ENCODE data around the gene ST3GAL2. TPM values are rescaled to one million over a fixed set of nuclear protein-coding genes. Genes with fewer than 3 reads are reported as not detected.
A peak's percentile ranks its signal among the peaks of the same experiment; 100 is the strongest.

Gene ST3GAL2
- total and polyA plus RNA-seq, 9 of the 15 experiments (the other 6 are each of a cell fraction or from before 2014, with no cell fraction given), result 1.5 to 108 (median 34.3) TPM

DNA sequence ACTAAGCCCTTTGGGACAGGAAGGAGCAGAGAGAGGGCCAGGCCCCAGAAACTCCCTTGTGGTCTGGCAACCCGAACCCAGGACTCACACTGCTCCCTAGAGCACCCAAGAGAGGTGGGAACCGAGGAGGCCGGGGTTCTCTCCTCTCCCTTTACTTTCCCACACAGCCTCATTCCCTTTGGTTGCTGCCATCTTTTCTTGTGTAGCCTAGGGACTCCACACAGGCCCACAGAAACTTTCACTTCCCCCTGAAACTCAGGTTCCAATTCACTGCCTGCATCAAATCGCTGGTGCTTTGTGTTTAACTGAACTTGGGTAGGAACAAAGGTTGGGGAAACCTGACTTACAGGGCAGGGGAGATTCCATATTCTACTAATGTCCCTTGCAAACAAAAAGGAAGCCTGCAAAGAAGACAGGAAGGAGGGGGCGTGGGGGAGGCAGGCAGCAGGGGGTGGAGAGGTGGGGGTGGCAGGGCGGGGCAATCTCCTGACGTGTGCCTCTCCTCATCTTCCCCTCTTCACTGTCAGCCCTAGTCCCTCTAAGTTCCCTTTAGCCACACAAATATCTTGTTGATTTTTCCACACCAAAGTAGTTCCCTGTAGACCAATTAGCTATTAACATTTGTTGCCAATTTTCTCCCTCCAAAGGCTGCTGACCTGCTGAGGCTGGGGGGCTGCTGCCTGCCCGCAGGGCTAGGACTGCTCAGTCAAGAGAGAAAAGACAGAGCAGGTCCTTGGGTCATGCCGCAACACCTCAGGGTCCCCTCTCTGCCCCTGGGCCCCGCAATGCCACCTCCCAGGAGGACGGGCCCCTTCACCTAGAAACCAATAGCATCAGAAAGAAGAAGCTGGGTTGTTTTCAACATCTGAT lies 8.0 kb downstream of the ST3GAL2 start (continued):
- TF ChIP-seq, protein P1, sequence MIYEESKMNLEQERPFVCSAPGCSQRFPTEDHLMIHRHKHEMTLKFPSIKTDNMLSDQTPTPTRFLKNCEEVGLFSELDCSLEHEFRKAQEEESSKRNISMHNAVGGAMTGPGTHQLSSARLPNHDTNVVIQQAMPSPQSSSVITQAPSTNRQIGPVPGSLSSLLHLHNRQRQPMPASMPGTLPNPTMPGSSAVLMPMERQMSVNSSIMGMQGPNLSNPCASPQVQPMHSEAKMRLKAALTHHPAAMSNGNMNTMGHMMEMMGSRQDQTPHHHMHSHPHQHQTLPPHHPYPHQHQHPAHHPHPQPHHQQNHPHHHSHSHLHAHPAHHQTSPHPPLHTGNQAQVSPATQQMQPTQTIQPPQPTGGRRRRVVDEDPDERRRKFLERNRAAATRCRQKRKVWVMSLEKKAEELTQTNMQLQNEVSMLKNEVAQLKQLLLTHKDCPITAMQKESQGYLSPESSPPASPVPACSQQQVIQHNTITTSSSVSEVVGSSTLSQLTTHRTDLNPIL (CRISPR knock-in tag; IDR thresholded peaks at IDR 0.05), result 0 out of 2 replicates have a peak, but pooled peaks have one; percentile 42
- TF ChIP-seq ERF (CRISPR knock-in tag; IDR thresholded peaks at IDR 0.05) (0 out of 2 replicates have a peak, but pooled peaks have one; percentile 76), KAT2B (IDR thresholded peaks at IDR 0.05; ENCODE audit: low read depth, low read length) (no peak), MAZ (CRISPR knock-in tag; conservative IDR thresholded peaks at IDR 0.05 in 1 of 2, IDR thresholded peaks at IDR 0.05 in 1 of 2) (peak in 1 of 2 experiments; percentile 66; a peak in 2 of 4 replicates), CCAR2 (IDR thresholded peaks at IDR 0.05; ENCODE audit: low read depth, low read length) (no peak), ETV1 (tag; conservative IDR thresholded peaks at IDR 0.05; ENCODE audit: low read depth) (0 out of 2 replicates have a peak, but pooled peaks have one; percentile 14), ZNF444 (CRISPR knock-in tag; IDR thresholded peaks at IDR 0.05) (peak; percentile 73; the same call in 1 of the 2 replicates), NR2C2 (CRISPR knock-in tag; IDR thresholded peaks at IDR 0.05) (no peak), NR2C2 (tag; IDR thresholded peaks at IDR 0.05) (peak; percentile 34)
- TF ChIP-seq, protein P2, sequence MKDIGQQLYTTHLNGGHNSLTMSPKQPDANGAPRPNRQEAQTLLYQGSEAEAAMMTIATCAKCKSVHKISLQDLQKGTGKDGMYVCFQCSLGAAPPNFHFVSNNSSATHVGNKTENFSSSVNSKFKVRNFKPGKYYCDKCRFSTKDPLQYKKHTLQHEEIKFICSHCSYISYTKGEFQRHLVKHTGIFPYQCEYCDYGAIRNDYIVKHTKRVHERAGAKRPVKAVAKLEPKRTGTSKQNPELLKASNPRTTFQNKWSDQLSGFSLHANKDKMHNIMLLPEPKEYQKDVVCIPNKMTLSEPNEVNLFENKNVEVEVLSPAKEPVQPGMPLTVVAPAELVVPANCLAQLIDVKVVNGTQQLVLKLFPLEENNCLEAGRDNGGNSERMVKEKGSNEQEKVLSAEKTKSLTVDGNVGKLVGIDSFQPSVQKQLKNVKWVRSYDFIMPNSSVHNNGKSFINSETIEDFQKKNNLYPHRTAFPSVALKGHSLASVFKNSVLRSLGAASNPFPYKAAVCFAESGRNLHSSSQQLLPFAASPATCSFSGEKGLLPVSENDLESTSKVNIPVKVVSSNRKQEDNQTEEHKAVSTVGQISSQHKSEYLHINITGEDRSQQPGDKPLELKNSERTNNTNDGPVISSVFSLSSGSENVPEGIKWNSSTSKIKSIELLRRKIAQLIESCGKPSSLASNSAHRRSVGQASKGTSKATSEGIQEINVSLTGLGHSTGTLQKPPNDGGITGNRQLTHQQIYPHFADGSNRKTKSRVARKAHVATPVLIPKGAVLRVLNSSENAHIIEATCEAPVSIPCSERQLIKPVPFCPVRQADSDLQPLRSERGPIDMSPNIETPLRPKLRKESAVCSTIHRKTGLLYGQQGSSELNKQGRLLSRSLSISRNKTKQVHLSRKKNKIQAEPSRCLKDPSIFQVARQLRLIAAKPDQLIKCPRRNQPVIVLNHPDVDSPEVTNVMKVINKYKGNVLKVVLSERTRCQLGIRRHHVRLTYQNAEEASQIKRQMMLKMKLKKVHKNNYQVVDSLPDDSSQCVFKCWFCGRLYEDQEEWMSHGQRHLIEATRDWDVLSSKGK (CRISPR knock-in tag; IDR thresholded peaks at IDR 0.05), result no peak
- TF ChIP-seq, protein P3, sequence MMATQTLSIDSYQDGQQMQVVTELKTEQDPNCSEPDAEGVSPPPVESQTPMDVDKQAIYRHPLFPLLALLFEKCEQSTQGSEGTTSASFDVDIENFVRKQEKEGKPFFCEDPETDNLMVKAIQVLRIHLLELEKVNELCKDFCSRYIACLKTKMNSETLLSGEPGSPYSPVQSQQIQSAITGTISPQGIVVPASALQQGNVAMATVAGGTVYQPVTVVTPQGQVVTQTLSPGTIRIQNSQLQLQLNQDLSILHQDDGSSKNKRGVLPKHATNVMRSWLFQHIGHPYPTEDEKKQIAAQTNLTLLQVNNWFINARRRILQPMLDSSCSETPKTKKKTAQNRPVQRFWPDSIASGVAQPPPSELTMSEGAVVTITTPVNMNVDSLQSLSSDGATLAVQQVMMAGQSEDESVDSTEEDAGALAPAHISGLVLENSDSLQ (IDR thresholded peaks at IDR 0.05), result peak; percentile 68

Data from K562 (cell line).